GM08714 (cell line): ENCODE data around the gene TTC23.
"Not testable (repeated sequence)": the region's sequence is repeated elsewhere in the genome, so short reads cannot be mapped to it uniquely, and the experiment has no call there.

Experiments used
- H3K4me3 ChIP-seq: fragments of 200-500 bp; sonication (Bioruptor generic); 2 replicates; pipeline ENCODE4 v1.5.1; 2014; ENCODE audit warnings: mild to moderate bottlenecking, low read length, inconsistent platforms
- ZNF274 ChIP-seq: IDR thresholded peaks from 2 replicates; pipeline ENCODE4 v1.6.1; 2012; ENCODE audit warnings: mild to moderate bottlenecking, low read depth, low read length

TTC23 gene

GRCh38 chr15:99232740-99233139 is 16.6 kb downstream of the TTC23 start:
- no peak for TF ChIP-seq ZNF274
- H3K4me3 ChIP-seq: no peak overlapping the region

- TF ChIP-seq ZNF274: no peak
- H3K4me3 ChIP-seq: no peak overlapping the region
Observed at GRCh38 chr15:99230867-99231266, 18.5 kb downstream of the TTC23 start.

- no peak overlapping the region for H3K4me3 ChIP-seq
- TF ChIP-seq ZNF274: no peak
Observed at GRCh38 chr15:99228120-99228770, 21.1 kb downstream of the TTC23 start.

GRCh38 chr15:99226802-99227201 is 22.6 kb downstream of the TTC23 start:
- no peak overlapping the region for H3K4me3 ChIP-seq
- no peak for TF ChIP-seq ZNF274

- TF ChIP-seq ZNF274: no peak
- H3K4me3 ChIP-seq: no peak overlapping the region
Observed at GRCh38 chr15:99224372-99225214, 24.8 kb downstream of the TTC23 start.

- no peak overlapping the region for H3K4me3 ChIP-seq
- TF ChIP-seq ZNF274: no peak
Observed at GRCh38 chr15:99213187-99213811, 36.1 kb downstream of the TTC23 start.

GRCh38 chr15:99212406-99212805 is 37.0 kb downstream of the TTC23 start:
- no peak for TF ChIP-seq ZNF274
- no peak overlapping the region for H3K4me3 ChIP-seq

GRCh38 chr15:99211926-99212325 is 37.5 kb downstream of the TTC23 start:
- H3K4me3 ChIP-seq: no peak overlapping the region
- no peak for TF ChIP-seq ZNF274

- no peak for TF ChIP-seq ZNF274
- H3K4me3 ChIP-seq: no peak overlapping the region
Observed at GRCh38 chr15:99210334-99210733, 39.0 kb downstream of the TTC23 start.

- no peak overlapping the region for H3K4me3 ChIP-seq
- no peak for TF ChIP-seq ZNF274
Observed at GRCh38 chr15:99209326-99209725, 40.1 kb downstream of the TTC23 start.

GRCh38 chr15:99207672-99208071 is 41.7 kb downstream of the TTC23 start:
- TF ChIP-seq ZNF274: no peak
- H3K4me3 ChIP-seq: no peak overlapping the region

- no peak overlapping the region for H3K4me3 ChIP-seq
- no peak for TF ChIP-seq ZNF274
Observed at GRCh38 chr15:99202176-99202552, 47.2 kb downstream of the TTC23 start.

- no peak for TF ChIP-seq ZNF274
Observed at GRCh38 chr15:99201408-99202175, 47.8 kb downstream of the TTC23 start.

GRCh38 chr15:99197856-99198255 is 51.5 kb downstream of the TTC23 start:
- no peak overlapping the region for H3K4me3 ChIP-seq
- no peak for TF ChIP-seq ZNF274

More at GRCh38 chr15:99201408-99202175, 47.8 kb downstream of the TTC23 start:
- no peak overlapping the region for H3K4me3 ChIP-seq

- H3K4me3 ChIP-seq: not testable (repeated sequence)
Observed at GRCh38 chr15:99192181-99192580, 57.2 kb downstream of the TTC23 start.
